ENCODE measurements around the gene EXOC3. TPM values are rescaled to one million over a fixed set of nuclear protein-coding genes. Genes with fewer than 3 reads are reported as not detected.

EXOC3 gene
- total RNA-seq, 1 donor from 2014 or later = 43.9 TPM

- H3K4me3 Mint-ChIP-seq (ENCODE audit: unreplicated experiment) = no peak overlapping the region
- TF ChIP-seq CTCF (IDR thresholded peaks at IDR 0.05; ENCODE audit: unreplicated experiment) = no peak
- DNase-seq (ENCODE audit: low spot score) = no peak
- H3K9me3 Mint-ChIP-seq (ENCODE audit: unreplicated experiment) = no peaks in the 10 kb centered on the region
- peaks cover 15% of the 10 kb centered on the region for H3K27me3 Mint-ChIP-seq (ENCODE audit: unreplicated experiment)
- H3K36me3 Mint-ChIP-seq (ENCODE audit: low read depth, unreplicated experiment) = peaks cover 4% of the 10 kb centered on the region
- no peak overlapping the region for H3K27ac Mint-ChIP-seq (ENCODE audit: unreplicated experiment)
- H3K4me1 Mint-ChIP-seq (ENCODE audit: unreplicated experiment) = peaks cover 6% of the 10 kb centered on the region
Measured at GRCh38 chr5:476102-476813, 33.3 kb downstream of the EXOC3 start.

- Mint-ChIP-seq H3K27ac (ENCODE audit: unreplicated experiment) (no peak overlapping the region), H3K27me3 (ENCODE audit: unreplicated experiment) (peaks cover 15% of the 10 kb centered on the region), H3K36me3 (ENCODE audit: low read depth, unreplicated experiment) (peaks cover 1% of the 10 kb centered on the region), H3K4me1 (ENCODE audit: unreplicated experiment) (peaks cover 3% of the 10 kb centered on the region), H3K4me3 (ENCODE audit: unreplicated experiment) (no peak overlapping the region), H3K9me3 (ENCODE audit: unreplicated experiment) (no peaks in the 10 kb centered on the region)
- no peak for TF ChIP-seq CTCF (IDR thresholded peaks at IDR 0.05; ENCODE audit: unreplicated experiment)
- DNase-seq (ENCODE audit: low spot score) = no peak
Measured at GRCh38 chr5:476814-477175, 33.8 kb downstream of the EXOC3 start.

GRCh38 chr5:477247-477646 is 34.3 kb downstream of the EXOC3 start:
- no peak for TF ChIP-seq CTCF (IDR thresholded peaks at IDR 0.05; ENCODE audit: unreplicated experiment)
- Mint-ChIP-seq H3K27me3 (ENCODE audit: unreplicated experiment) (peaks cover 15% of the 10 kb centered on the region), H3K27ac (ENCODE audit: unreplicated experiment) (no peak overlapping the region), H3K9me3 (ENCODE audit: unreplicated experiment) (no peaks in the 10 kb centered on the region), H3K4me3 (ENCODE audit: unreplicated experiment) (no peak overlapping the region), H3K36me3 (ENCODE audit: low read depth, unreplicated experiment) (no peaks in the 10 kb centered on the region), H3K4me1 (ENCODE audit: unreplicated experiment) (no peaks in the 10 kb centered on the region)
- no peak for DNase-seq (ENCODE audit: low spot score)

GRCh38 chr5:477871-478270 is 34.9 kb downstream of the EXOC3 start:
- H3K36me3 Mint-ChIP-seq (ENCODE audit: low read depth, unreplicated experiment) = no peaks in the 10 kb centered on the region
- H3K9me3 Mint-ChIP-seq (ENCODE audit: unreplicated experiment) = no peaks in the 10 kb centered on the region
- H3K4me3 Mint-ChIP-seq (ENCODE audit: unreplicated experiment) = no peak overlapping the region
- DNase-seq (ENCODE audit: low spot score) = no peak
- no peaks in the 10 kb centered on the region for H3K4me1 Mint-ChIP-seq (ENCODE audit: unreplicated experiment)
- H3K27ac Mint-ChIP-seq (ENCODE audit: unreplicated experiment) = no peak overlapping the region
- no peak for TF ChIP-seq CTCF (IDR thresholded peaks at IDR 0.05; ENCODE audit: unreplicated experiment)
- H3K27me3 Mint-ChIP-seq (ENCODE audit: unreplicated experiment) = peaks cover 15% of the 10 kb centered on the region

GRCh38 chr5:478369-478981 is 35.5 kb downstream of the EXOC3 start:
- H3K27ac Mint-ChIP-seq (ENCODE audit: unreplicated experiment) = no peak overlapping the region
- H3K4me3 Mint-ChIP-seq (ENCODE audit: unreplicated experiment) = no peak overlapping the region
- H3K9me3 Mint-ChIP-seq (ENCODE audit: unreplicated experiment) = no peaks in the 10 kb centered on the region
- DNase-seq (ENCODE audit: low spot score) = no peak
- H3K4me1 Mint-ChIP-seq (ENCODE audit: unreplicated experiment) = no peaks in the 10 kb centered on the region
- TF ChIP-seq CTCF (IDR thresholded peaks at IDR 0.05; ENCODE audit: unreplicated experiment) = no peak
- peaks cover 15% of the 10 kb centered on the region for H3K27me3 Mint-ChIP-seq (ENCODE audit: unreplicated experiment)
- no peaks in the 10 kb centered on the region for H3K36me3 Mint-ChIP-seq (ENCODE audit: low read depth, unreplicated experiment)

Data from endothelial cell (in vitro differentiated cells).